Measurements from ENCODE around the gene NPAS2.

NPAS2 gene

DNA sequence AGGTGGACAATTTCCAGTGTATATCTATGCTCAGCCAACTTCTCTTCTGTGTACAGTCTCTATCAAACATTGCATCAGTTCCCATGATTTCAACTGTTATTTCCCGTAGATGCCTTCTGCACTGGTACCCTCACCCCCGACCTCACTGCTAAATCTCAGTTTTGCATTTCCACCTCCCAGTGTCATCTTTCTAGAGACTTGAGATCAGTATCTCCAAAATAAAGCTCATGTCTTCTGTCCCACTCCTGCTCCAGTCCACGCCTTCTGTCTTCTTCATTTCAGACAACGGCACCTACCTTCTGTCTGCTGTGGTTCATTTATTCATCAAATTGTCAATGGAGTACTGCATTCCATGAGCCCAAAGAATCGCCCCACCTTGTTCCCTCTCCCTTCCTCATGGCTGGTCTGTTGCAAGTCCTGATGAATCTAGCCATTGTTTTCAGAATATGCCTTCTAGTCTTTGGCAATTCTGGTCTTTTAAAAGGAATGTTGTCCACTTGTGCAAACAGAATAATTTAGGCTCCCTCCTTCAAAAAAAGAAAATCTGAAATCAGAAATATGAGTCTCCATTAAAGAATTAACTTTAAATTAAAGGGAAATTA lies 23.3 kb upstream of the NPAS2 start:
- no peak for DNase-seq (ENCODE audit: low read depth in 3 of 3)

DNA sequence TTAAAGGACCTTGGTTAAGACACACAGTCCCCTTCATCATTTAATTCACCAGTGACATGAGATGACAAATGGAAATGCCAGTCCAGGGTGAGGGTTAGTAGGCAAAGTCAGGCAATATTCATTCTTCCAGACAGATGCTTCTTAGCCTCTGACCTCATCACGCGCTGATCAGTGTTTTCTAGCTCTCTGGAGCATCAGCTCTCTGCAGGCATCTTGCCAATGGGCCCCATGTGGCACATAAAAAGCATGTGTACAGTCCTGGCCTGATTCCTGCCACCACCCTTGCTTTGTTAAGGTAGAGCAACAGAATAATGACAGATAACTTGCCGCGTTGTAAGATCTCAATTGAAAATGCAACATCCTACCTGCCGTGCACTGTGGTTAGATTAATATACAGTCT lies 20.3 kb upstream of the NPAS2 start:
- DNase-seq (ENCODE audit: low read depth in 3 of 3), result no peak

DNA sequence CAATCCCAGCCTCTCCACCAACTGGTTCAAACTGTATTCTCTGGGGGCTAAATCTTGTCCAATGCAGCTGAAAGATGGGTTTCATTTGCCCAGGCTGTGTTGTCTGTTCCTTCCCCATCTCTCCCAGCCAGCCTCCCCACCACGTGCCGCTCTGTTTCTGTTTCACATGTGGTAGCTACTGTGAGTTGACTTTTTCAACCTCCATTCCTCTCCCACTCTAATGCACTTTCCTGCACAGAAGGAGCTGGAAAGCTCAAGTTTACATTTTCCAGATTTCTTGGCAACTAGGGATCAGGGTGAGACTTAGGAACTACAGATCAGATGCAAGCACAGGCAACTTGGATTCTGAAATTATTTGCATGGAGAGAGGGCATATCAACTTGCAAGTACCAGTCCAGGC lies 19.0 kb upstream of the NPAS2 start:
- no peak for DNase-seq (ENCODE audit: low read depth in 3 of 3)

DNA sequence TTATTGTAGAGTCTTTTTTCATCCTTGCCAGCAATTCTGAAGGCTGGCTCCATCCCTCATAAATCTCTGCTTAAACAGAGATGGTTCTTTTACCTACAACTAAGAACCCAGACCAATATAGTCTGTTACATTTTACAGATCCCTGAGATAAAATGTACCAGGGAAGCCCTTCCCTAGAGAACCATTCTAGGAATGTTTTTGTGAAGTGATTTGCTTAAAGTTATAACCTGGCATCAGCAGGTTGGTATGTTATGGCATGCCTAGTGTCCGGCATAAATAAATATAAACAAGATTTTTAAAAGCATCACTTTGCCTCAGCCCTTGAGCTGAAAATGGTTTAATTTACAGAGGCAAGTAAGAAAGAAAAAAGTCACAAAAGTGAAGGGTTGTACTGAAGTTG lies 18.5 kb upstream of the NPAS2 start:
- no peak for DNase-seq (ENCODE audit: low read depth in 3 of 3)

DNA sequence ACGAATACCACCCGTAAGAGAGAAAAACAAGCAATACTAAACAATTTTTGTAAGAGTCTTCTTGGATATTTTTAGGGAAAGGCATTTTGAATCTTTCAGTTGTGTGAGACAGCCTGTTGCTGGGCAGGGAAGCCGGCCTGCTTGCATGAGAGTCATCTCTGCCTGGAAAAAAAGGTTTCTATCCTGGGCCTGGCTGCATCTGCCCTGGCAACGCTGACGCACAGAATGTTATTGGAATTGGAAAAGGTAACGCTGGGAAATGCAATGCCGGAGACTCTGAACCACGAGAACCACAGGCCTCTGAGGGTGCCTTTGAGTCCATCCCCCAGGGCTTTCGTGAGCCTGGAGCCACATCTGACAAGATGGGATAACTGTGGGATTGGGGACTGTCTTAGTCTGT lies 17.9 kb upstream of the NPAS2 start:
- no peak for DNase-seq (ENCODE audit: low read depth in 3 of 3)

DNA sequence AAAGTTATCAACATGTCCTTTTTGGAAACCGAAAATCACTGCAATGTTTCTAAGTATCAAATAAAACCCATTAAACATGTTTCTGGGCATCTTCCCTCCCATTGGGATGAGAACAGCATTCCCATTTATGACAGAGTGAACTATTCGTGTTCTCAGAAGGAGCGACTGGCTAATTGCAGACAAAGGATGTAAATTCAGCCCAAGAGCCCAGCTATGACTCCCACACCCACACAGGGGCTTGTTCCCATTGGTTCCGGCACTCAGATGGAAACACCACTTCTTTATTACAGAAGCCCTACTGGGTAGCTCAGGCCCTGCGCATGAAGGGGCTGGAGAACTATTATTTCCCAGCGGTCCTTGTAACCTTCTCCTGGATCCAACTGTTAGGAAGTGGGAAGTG lies 16.6 kb upstream of the NPAS2 start:
- no peak for DNase-seq (ENCODE audit: low read depth in 3 of 3)

DNA sequence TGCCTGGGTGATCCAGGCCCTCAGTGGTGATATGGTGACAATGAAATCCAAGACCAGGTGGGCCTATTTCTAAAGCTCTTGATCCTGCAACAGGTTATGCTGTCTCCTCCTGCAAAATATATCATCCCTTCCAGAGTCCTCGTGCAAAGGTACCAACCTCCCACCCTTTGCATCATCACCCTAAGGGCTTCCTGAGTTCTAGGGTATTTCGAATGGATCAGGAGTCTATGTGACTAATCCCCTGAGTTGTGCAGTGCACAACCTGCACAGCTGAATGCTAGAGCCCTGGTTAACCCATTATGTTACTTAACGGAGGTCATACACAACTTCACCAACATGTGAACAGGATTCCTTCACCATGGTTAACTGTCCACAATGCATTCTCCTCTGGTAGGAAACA lies 13.4 kb upstream of the NPAS2 start:
- no peak for DNase-seq (ENCODE audit: low read depth in 3 of 3)

DNA sequence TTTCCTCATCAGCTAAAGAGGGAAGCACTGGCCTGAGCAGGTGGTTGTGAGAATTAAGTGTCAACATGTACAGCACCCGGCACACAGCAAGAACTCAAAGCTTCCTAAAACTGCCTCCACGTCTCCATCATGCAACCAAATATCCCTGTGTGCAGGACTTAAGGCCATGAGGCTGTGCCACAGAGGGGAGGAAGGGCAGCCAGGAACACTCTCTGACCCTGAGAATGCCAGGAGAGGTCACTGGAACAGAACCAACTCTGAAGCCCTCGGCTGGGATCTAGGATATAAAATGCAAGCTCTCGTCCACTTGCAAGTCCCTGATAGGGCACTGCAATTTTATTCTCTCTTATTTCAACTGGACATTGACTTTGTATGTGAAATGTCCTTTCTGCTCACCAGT lies 12.2 kb upstream of the NPAS2 start:
- no peak for DNase-seq (ENCODE audit: low read depth in 3 of 3)

DNA sequence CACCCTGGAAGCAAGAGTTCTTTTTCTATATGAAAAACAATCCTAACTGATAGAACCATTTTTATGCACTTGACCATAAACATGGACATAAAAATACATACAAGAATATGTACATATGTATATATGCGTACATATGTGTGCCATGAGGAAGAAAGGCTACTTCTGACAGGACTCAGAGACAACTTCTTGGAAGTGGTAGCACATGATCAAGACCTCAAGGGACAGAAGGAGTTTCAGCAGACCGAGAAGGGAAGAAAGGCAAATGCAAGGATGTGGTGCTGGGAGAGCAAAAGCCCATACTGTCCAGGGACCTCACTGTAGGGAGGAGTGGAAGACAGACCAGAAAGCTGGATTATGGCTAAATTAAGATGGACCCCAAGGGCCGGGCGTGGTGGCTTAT lies 11.4 kb upstream of the NPAS2 start:
- no peak for DNase-seq (ENCODE audit: low read depth in 3 of 3)

DNA sequence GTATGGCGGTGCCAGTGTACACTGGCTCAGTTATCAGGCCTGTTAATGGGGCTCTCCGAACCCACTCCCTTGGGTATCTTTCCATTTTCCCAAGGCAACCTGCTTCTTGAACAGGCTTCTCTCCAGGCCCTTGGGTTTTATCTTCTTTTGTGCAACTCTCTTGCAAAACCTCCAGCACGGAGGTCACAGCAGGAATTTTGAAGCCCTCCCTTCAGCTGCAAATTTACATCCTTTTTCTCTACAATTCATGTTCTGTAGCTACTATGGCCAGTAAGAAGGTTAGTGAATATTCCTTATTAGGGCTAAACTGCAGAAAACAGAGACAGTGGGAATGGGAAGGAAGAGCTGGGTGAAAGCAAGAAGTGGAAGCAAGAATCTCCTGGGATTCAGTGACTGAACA lies 10.4 kb upstream of the NPAS2 start:
- DNase-seq (ENCODE audit: low read depth in 3 of 3), result no peak

DNA sequence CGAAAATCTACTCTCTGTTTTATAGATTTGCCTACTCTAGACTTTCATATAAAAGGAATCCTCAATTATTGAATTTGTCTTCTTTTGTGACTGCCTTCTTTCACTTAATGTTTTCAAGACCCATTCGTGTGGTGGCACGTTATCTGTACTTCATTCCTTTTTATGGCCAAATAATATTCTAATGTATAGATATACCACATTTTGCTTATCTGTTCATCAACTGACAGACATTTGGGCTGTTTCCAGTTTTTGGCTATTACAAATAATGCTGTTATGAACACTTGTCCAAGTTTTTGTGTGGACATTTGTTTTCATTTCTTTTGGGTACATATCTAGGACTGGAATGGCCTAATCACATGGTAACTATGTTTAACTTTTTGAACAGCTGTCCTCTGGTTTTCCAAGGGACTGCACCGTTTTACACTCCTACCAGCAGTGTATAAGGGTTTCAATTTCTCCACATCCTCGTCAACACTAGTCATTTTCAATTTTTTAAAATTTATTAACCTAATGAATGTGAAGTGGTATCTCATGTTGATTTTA lies 9.3 kb upstream of the NPAS2 start:
- no peak for DNase-seq (ENCODE audit: low read depth in 3 of 3)

DNA sequence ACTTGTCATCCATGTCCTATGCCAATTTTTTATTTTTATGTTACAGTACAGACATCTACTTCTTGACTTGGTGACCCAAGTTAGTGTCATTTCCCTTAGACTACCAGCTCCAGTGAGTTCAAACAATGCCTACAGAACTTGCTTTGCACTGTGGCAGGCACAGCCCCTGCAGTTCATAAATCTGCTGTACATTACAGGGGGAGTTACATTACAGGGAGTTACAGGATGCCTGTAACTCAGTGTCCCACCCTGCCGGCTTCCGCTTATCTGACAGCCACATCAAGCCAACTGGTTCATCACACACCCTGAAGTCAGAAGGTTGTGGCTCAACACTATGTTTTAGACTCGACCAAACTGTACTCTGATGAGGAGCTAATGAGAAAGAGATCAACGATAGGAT lies 7.8 kb upstream of the NPAS2 start:
- DNase-seq (ENCODE audit: low read depth in 3 of 3), result no peak

DNA sequence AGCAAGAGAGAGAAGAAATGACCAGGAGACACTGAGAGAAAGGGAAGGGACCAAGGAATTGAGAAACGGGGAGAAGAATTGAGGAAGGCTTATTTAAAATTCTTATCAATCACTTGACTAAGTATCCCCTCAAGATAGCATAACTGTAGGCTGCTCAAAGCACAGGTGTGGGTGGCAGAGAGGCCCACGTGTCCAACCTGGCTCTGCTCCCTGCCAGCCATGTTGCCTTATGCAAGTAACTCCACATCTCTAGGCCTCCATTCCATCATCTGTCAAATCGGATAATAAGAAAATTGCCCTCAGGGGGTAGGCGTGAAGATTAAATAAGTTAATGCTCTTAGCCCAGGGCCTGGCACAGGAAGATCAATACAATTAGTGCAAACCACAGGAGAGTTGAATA lies 7.4 kb upstream of the NPAS2 start:
- DNase-seq (ENCODE audit: low read depth in 3 of 3), result no peak

DNA sequence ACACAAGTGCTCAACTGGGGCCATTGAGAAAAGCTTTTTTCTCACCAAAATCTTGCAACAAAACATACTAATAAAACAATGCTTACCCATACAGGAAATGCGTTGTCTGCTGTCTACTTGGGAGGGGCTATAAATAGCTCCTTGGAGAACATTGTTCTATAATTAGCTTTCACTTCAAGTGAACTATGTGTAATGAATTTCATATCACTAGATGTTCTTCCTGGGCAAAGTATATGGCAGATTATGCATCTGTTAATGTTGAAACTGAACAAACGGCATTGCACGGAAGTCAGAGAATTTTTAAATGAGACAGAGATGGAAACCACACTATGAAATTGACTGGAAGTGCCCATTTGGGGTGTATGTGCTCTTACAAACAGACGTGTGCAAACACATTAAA lies 6.4 kb upstream of the NPAS2 start:
- DNase-seq (ENCODE audit: low read depth in 3 of 3), result no peak

DNA sequence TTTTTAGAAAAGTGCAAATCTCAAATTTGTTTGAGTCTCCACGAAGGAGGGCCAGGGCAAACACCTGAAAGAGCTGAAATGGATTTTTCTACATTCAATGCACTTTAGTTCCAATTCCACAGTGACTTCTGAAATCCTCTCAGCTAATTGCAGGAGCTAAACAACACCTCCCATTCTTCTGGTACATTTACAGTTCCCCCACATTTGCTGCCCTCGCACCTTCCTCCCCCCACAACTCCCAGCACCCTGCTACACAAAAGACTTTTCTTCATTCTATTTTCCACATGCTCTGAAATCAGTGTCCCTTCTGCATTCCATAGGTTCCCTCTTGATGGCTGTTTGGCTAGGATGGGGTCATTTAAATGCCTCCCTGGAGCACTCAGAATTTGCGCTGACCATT lies 5.9 kb upstream of the NPAS2 start:
- DNase-seq (ENCODE audit: low read depth in 3 of 3), result no peak

DNA sequence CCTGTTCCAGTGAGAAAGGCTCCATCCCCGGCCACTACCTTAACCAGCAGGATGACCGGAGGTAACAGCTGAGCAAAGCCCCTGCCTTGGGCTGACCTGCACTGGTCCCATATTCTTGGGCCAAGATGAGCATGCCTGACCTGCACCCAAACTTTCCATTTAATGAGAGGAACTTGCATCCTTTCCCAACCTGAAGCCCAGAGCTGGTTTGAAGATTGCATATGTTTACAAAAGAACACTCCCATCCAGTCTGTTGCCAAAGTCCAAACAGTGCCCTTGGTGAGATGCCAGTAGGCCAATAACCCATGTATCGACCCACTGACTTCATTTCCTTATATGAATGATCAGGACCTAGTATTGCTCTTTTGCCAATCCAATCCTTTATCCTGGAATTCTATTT lies 5.5 kb upstream of the NPAS2 start:
- no peak for DNase-seq (ENCODE audit: low read depth in 3 of 3)

DNA sequence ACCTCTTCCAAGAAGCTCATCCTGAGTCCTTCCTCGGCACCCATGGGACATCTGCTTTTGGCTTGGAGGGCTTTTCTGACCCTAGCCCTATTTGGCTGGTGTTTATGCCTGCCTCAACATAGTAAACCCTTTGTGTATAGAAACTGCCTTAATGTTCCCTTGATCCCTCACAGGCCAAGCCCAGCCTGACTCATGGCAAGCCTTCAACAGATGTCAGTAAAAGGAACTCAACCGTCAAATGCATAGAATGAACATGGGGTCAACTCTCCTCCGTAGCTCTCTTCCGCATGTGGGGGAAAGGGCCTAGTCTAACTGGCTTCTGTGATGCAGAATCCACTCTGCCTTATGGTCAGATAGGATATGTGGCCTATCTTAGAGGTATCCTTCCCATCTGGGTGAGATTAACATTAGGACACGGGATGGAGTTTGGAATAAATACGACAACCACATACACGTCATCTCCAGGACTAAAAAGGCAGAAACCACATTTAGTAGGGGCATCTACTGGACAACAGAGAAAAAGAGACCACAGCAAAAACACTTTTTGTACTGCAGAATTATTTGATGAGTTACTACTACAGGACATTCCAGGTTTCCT lies 2.5 kb upstream of the NPAS2 start:
- no peak for DNase-seq (ENCODE audit: low read depth in 3 of 3)

DNA sequence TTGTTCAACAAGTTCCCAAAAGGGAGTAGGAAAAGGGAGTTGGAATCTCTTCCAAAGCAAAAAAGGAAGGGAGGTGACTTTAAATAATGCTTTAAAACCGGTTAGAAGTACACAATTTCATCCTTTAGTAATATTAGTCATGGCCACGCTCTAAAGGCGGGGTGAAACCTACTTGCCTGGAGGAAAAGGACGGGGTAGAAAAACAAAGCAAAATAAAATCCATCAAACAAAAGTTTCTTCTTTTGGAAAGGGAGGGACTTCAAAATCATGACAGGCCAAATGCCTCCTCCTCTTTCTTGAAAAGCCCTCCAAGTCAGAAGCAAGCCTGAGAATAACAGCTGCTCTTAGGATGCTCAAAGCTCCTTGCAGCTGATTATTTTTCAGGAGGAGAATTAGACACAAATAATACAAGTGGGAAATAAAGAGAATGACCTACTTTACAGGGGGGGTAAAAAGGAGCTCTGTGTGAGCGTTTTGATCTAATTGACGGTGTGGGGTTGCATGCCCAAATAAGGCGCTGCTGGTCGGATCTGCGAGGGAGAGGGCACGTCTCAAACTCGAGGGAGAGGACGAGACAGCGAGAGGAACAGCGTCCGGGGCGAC lies 1.8 kb upstream of the NPAS2 start:
- DNase-seq (ENCODE audit: low read depth in 3 of 3), result no peak

DNA sequence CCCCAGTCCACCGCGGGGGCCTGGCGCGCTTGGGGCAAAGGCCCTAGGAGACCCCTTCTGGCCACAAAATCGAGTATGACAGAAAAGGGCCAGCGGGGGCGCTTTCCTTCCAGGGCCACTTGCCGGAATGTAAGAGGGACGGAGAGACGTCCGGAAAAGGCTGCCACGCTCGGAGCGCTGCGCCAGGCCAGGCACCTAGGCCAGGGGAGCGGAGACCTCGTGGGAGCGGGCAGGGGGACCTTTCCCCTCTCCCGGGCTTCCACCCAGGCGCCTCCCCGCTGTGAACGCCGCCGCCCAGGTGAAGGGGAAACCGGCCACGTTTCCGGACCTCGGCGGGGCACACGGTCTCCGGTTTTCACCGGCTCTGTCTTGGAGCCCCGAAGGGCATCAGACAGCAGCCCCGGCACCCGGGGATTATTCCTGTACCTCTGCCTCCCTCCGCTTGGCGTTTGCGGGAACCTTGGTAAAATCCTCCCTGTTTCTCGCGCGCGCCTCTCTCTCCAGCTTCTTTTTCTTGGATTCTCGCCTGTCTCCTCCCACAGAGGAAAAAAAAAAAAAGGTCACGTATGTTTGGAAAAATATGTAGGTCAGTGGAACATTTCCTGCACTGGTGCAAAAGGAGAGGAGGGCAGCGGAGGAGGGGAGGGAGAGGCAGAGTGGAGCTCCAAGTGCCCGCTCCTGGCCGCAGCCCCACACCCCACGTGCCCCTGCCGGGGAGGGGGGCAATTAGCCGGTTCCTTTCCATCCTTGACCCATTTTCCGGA lies 1.2 kb upstream of the NPAS2 start:
- peak in 1 of 3 experiments; percentile 21 for DNase-seq (ENCODE audit: low read depth in 3 of 3)

DNA sequence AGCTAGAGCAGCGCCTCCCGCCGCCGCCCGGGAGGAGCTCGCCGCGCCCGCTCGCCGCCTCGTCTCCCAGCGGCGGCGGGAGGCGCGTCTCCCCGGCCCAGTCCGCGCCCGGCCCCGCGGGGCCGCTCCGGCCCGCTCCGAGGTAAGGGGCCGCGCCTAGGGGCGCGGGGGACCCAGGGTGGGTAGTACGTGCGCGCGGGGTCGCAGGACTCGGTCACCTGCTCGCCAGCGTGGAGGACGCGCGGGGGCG lies 259 bp downstream of the NPAS2 start:
- no peak for DNase-seq (ENCODE audit: low read depth in 3 of 3)

DNA sequence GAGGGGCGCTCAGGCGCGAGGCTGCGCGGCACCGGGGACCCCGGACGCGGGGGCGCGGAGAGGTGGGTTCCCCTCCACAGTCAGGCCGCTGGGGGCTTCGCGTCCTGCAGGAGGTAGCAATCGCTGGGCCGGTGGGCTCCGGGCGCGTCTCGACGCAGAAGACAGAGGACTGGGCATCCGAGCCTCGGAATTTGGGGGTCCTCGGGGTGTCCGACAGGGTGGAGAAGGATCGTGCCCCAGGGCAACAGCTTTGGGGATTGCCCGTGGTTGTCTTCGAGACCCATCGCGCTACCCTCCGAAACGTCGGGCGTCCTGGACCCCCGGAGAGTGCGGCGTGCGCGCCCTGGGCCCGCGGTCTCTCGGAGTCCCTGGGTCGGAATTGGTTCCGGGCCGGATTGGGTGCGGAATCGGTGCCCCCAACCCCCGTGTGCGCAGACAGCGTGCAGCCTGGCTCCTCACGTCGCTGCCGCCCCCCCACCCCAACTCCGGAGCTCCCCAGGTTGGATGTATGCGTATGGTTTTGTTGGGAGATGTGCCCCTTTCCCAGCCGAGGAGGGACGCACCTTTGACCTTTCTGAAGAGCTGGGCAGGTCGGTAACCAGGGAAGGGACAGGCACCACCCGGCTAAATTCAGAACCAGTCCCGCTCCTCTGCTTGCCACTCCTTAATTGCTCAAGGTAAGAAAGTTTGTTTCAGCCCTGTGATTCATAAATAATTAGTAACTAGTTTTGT lies 750 bp downstream of the NPAS2 start:
- peak in 1 of 3 experiments; percentile 3 for DNase-seq (ENCODE audit: low read depth in 3 of 3)

DNA sequence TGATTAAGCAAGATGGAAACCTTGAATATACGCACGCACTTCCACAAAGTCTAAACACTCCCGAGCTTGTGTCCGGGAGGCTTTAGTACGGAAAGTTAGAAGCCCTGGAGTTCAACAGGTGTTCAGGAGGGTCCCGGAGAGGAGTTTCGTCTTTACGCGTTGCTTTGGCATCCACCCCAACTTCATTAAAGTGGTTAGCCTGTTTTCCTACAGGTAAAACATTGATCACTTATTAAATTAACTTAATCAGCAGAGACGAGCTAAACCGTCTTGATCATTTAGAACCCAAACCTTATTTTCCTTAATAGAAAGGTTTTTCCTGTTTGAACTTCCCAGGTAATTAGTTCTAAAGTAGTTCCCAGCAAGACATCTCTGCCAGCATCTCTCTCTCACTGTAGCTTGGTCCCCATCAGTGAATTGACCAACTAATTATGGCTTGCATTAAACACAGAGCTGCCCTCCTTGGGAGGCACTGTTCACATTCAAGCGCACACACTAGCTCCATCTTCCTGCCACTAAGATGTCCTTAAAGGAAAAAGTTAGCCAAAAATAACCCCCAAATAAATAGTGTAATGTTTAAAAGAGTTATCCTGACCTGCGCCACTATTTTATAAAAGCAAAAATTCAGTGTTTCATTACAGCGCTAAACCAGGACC lies 1.4 kb downstream of the NPAS2 start:
- DNase-seq (ENCODE audit: low read depth in 3 of 3), result no peak
